ENCODE data around the gene PIP5K1C.
"Not testable (repeated sequence)": the region's sequence is repeated elsewhere in the genome, so short reads cannot be mapped to it uniquely, and the experiment has no call there.

- TF ChIP-seq POLR2AphosphoS5 (IDR thresholded peaks at IDR 0.05; ENCODE audit: low read length); EZH2 (IDR thresholded peaks at IDR 0.05; ENCODE audit: borderline replicate concordance, control insufficient read depth, low read depth, low read length); CTCF (IDR thresholded peaks at IDR 0.05 in 2 of 3, conservative IDR thresholded peaks at IDR 0.05 in 1 of 3; ENCODE audit: control insufficient read depth in 2 of 3, extremely low read depth in 1 of 3, insufficient read depth in 1 of 3, low read depth in 3 of 3, low read length in 3 of 3); SUZ12 (IDR thresholded peaks at IDR 0.05; ENCODE audit: unreplicated experiment); REST (IDR thresholded peaks at IDR 0.05; ENCODE audit: low read depth, low read length); SIN3A (IDR thresholded peaks at IDR 0.05; ENCODE audit: low read depth, low read length); MAX (IDR thresholded peaks at IDR 0.05; ENCODE audit: low read depth, low read length); RAD21 (IDR thresholded peaks at IDR 0.05; ENCODE audit: insufficient read depth, low read depth, low read length); ZZZ3 (IDR thresholded peaks at IDR 0.05; ENCODE audit: control insufficient read depth, insufficient read length, low read depth); DPF2 (IDR thresholded peaks at IDR 0.05); CEBPZ (IDR thresholded peaks at IDR 0.05; ENCODE audit: low read depth, low read length); PBX3 (IDR thresholded peaks at IDR 0.05; ENCODE audit: insufficient replicate concordance, low read depth, low read length): not testable (repeated sequence)
Measured at GRCh38 chr19:3628766-3629165, 71.5 kb downstream of the PIP5K1C start.
